Skeletal muscle satellite cell (primary cell): ENCODE measurements around the gene SPEG.

ENCODE experiments used
- H3K27me3 ChIP-seq: 2 replicates; pipeline ENCODE4 v1.7.0; 2013; ENCODE audit warnings: low read length; ENCODE audit not compliant: control insufficient read depth, insufficient read depth
- H3K36me3 ChIP-seq: 2 replicates; pipeline ENCODE4 v1.7.0; 2013; ENCODE audit warnings: mild to moderate bottlenecking, control low read depth, low read length; ENCODE audit not compliant: insufficient read depth
- H3K4me1 ChIP-seq: 2 replicates; pipeline ENCODE4 v1.7.0; 2013; ENCODE audit warnings: low read length; ENCODE audit not compliant: control insufficient read depth, insufficient read depth
- H3K4me2 ChIP-seq: 2 replicates; pipeline ENCODE4 v1.7.0; 2013; ENCODE audit warnings: mild to moderate bottlenecking, low read length
- H3K4me3 ChIP-seq: 2 replicates; pipeline ENCODE4 v1.7.0; 2013; ENCODE audit warnings: low read length
- H3K9ac ChIP-seq: 2 replicates; pipeline ENCODE4 v1.7.0; 2013; ENCODE audit warnings: mild to moderate bottlenecking, low read depth, low read length, moderate library complexity
- H3K9me3 ChIP-seq: replicated peaks from 2 replicates; pipeline ENCODE4 v1.7.0; 2013; ENCODE audit warnings: mild to moderate bottlenecking, control low read depth, low read length

SPEG gene

GRCh38 chr2:219547621-219548020, 113.0 kb downstream of the SPEG start:
- no peaks in the 10 kb centered on the region for H3K27me3 ChIP-seq
- H3K4me2 ChIP-seq = no peak overlapping the region
- no peak overlapping the region for H3K4me3 ChIP-seq
- no peaks in the 10 kb centered on the region for H3K36me3 ChIP-seq
- peaks cover 15% of the 10 kb centered on the region for H3K4me1 ChIP-seq
- no peak overlapping the region for H3K9ac ChIP-seq
- no peaks in the 10 kb centered on the region for H3K9me3 ChIP-seq
